Ovary (tissue), 9 donors: ENCODE results near the gene IL15RA. TPM values are rescaled to one million over a fixed set of nuclear protein-coding genes. Genes with fewer than 3 reads are reported as not detected.

Experiments
- DNase-seq, 5 donors: peaks; one replicate each; pipeline ENCODE4 v3.0.0-alpha.2; 2019 to 2020
- H3K27ac ChIP-seq, 2 donors: fragments of 200-600 bp; one replicate each; pipeline versions ENCODE4 v1.5.1 to v1.8.0; 2019 to 2022
- H3K27me3 ChIP-seq: fragments of 200-600 bp; one replicate; pipeline ENCODE4 v1.8.0; 2022
- H3K36me3 ChIP-seq: fragments of 200-600 bp; sonication (generic); one replicate; pipeline ENCODE4 v1.5.1; 2019
- H3K4me1 ChIP-seq: one replicate; pipeline ENCODE4 v1.8.1; 2013; ENCODE audit warnings: mild to moderate bottlenecking, moderate library complexity; ENCODE audit not compliant: insufficient read depth
- H3K4me3 ChIP-seq: fragments of 200-600 bp; sonication (generic); one replicate; pipeline ENCODE4 v1.5.1; 2017
- H3K9me3 ChIP-seq, 2 donors: fragments of 200-600 bp in 1 of 2; sonication (generic) in 1 of 2; one replicate each; pipeline versions ENCODE4 v1.5.1 to v1.8.1; 2013 to 2019; ENCODE audit warnings: mild to moderate bottlenecking in 1 of 2, moderate library complexity in 1 of 2
- CTCF ChIP-seq, 3 donors: fragments of 450-650 bp in 2 of 3; fragments of 200-600 bp in 1 of 3; IDR thresholded peaks; one replicate each; pipeline versions ENCODE4 v1.5.1 to v1.8.0; 2016 to 2022; ENCODE audit warnings: antibody characterized with exemption in 3 of 3, mild to moderate bottlenecking in 1 of 3
- EP300 ChIP-seq: sonication (generic); formaldehyde crosslinking; IDR thresholded peaks from one replicate; pipeline ENCODE4 v1.6.1; 2017; ENCODE audit warnings: antibody characterized with exemption
- POLR2A ChIP-seq: fragments of 450-650 bp; IDR thresholded peaks from one replicate; pipeline ENCODE4 v1.6.1; 2017; ENCODE audit warnings: antibody characterized with exemption, mild to moderate bottlenecking, moderate library complexity
- WGBS, 3 donors: extraction: QIAGEN DNeasy Blood & Tissue Kit in 1 of 3; methylation state at CpG; one replicate each; pipeline versions ENCODE4 v1.1.5 to v1.1.7; 2013 to 2017; 5-methylcytosine and 5-hydroxymethylcytosine counted together
- intact Hi-C, 4 donors: fragments of 100-400 bp; cut with DNase I; formaldehyde crosslinking; loops; one replicate each; pipeline versions ENCODE4 v1.11.0 to v1.15.1; 2022 to 2023
- polyA plus RNA-seq, 2 donors: library from polyadenylated mRNA; stranded (reverse); fragments of 200-250 nt in 1 of 2; fragments of 350-450 nt in 1 of 2; fragmentation: Illumina TruSeq in 1 of 2; extraction: RNeasy Lipid Tissue Mini Kit (QIAGEN cat#74804) in 1 of 2; gene quantifications; one replicate each; pipeline ENCODE4 v1.2.3, GENCODE V29; 2013 to 2014
- total RNA-seq, 7 donors: library from RNA; depleted of rRNA in 2 of 7; stranded (reverse); fragments of >200 nt in 2 of 7; fragmentation: NEBNext Ultra II Directional in 3 of 7; extraction: Animal tissue kit (Norgen Biotek cat#: 25700) in 3 of 7; gene quantifications; one replicate each; pipeline versions ENCODE4 v1.1.0 to v1.2.4, GENCODE V29; 2016 to 2023
- donor health status: DM: no; HTN: no; CAD: no; lungs with moderate emphysema.
- donor health status: DM: no; HTN: no; CAD: no.
- donor health status: Bipolar disorder and iron deficiency.
- donor health status: DM: yes; HTN: yes; CAD: no.
- donor health status: DM: no; HTN: no; CAD: no.
- donor health status: DM: yes; HTN: yes; CAD: no.

IL15RA gene
- total and polyA plus RNA-seq, 9 donors = 2.7 to 15.2 (median 6.3) TPM

GRCh38 chr10:6011558-6011957 is 34.2 kb upstream of the IL15RA start:
- no peaks in the 10 kb centered on the region for H3K9me3 ChIP-seq
- TF ChIP-seq POLR2A = no peak
- no peak for TF ChIP-seq EP300
- TF ChIP-seq CTCF (IDR thresholded peaks at IDR 0.05) = no peak
- no peak overlapping the region for H3K27ac ChIP-seq
- no peak for DNase-seq
- no peak overlapping the region for H3K4me3 ChIP-seq
- no peaks in the 10 kb centered on the region for H3K27me3 ChIP-seq
- WGBS, 3 donors = 93 to 97% (median 94%) methylated on average over 8 of the region's 8 CpGs
- no peaks in the 10 kb centered on the region for H3K36me3 ChIP-seq
- intact Hi-C loops = loop anchor here in 1 of 4 donors (10.0 kb wide), 1 partner anchor 57 kb away; no protein-coding TSS in a partner anchor
- peaks cover 3% of the 10 kb centered on the region for H3K4me1 ChIP-seq

GRCh38 chr10:6010569-6010968 is 33.2 kb upstream of the IL15RA start:
- H3K4me3 ChIP-seq = no peak overlapping the region
- no peak for TF ChIP-seq POLR2A
- TF ChIP-seq CTCF (IDR thresholded peaks at IDR 0.05) = no peak
- no peak for TF ChIP-seq EP300
- peaks cover 3% of the 10 kb centered on the region for H3K4me1 ChIP-seq
- no peaks in the 10 kb centered on the region for H3K36me3 ChIP-seq
- H3K27me3 ChIP-seq = no peaks in the 10 kb centered on the region
- H3K9me3 ChIP-seq = no peaks in the 10 kb centered on the region
- 94 to 96% (median 95%) methylated on average over 3 of the region's 3 CpGs for WGBS, 3 donors
- intact Hi-C loops = loop anchor here in 1 of 4 donors (10.0 kb wide), 1 partner anchor 56 kb away; no protein-coding TSS in a partner anchor
- no peak overlapping the region for H3K27ac ChIP-seq
- DNase-seq = no peak

DNA sequence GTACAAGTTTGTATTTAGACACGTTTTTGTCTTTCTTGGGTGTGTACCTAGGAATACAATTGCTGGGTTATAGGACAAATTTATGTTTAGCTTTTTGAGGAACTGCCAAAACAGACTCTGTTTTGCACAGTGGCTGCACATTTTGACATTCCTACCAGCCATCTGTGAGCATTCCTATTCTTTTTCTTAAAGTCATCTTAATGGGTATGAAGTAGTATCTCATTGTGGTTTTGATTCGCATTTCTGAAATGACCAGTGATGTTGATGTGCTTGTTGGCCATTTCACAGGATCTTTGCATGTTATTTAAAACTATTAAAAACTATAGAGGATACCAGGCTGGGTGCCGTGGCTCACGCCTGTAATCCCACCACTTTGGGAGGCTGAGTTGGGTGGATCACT is 32.6 kb upstream of the IL15RA start:
- peaks cover 3% of the 10 kb centered on the region for H3K4me1 ChIP-seq
- intact Hi-C loops = loop anchor here in 1 of 4 donors (10.0 kb wide), 1 partner anchor 55 kb away; no protein-coding TSS in a partner anchor
- no peaks in the 10 kb centered on the region for H3K36me3 ChIP-seq
- no peak for DNase-seq
- 83 to 92% (median 84%) methylated on average over 4 of the region's 4 CpGs for WGBS, 3 donors
- H3K27me3 ChIP-seq = no peaks in the 10 kb centered on the region
- no peaks in the 10 kb centered on the region for H3K9me3 ChIP-seq
- TF ChIP-seq EP300 = no peak
- TF ChIP-seq CTCF (IDR thresholded peaks at IDR 0.05) = no peak
- no peak for TF ChIP-seq POLR2A
- H3K27ac ChIP-seq = no peak overlapping the region
- no peak overlapping the region for H3K4me3 ChIP-seq

DNA sequence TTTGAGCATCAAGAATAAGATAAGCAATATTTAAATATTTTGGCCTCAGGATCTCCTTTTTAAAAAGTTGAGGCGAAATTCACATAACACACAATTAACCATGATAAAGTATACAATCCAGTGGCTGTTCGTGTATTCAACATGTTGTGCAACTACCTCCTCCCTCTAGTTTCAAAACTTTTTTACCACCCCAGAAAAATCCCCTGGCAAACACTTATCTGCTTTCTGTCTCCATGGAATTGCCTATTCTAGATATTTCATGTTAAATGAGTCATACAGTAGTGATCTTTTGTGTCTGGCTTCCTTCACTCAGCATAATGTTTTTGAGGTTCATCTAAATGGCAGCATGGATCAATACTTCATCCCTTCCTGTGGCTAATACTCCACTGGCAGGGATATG is 31.8 kb upstream of the IL15RA start:
- no peak overlapping the region for H3K27ac ChIP-seq
- intact Hi-C loops = no loop called here

More for the DNA sequence above, 31.8 kb upstream of the IL15RA start:
- no peak overlapping the region for H3K4me3 ChIP-seq
- H3K27me3 ChIP-seq = no peaks in the 10 kb centered on the region
- peaks cover 3% of the 10 kb centered on the region for H3K4me1 ChIP-seq
- DNase-seq = no peak
- H3K9me3 ChIP-seq = no peaks in the 10 kb centered on the region
- H3K36me3 ChIP-seq = no peaks in the 10 kb centered on the region
- 8 to 20% (median 20%) methylated on average over 2 of the region's 2 CpGs for WGBS, 3 donors
- TF ChIP-seq EP300 = no peak
- TF ChIP-seq CTCF (IDR thresholded peaks at IDR 0.05) = no peak
- TF ChIP-seq POLR2A = no peak
